ENCODE measurements around the gene ZNF792. TPM values are rescaled to one million over a fixed set of nuclear protein-coding genes. Genes with fewer than 3 reads are reported as not detected.
"Not testable (repeated sequence)": the region's sequence is repeated elsewhere in the genome, so short reads cannot be mapped to it uniquely, and the experiment has no call there.

The ZNF792 gene
- total RNA-seq, 4 donors from 2014 or later: 4.4 to 16.5 (median 10.7) TPM

DNA sequence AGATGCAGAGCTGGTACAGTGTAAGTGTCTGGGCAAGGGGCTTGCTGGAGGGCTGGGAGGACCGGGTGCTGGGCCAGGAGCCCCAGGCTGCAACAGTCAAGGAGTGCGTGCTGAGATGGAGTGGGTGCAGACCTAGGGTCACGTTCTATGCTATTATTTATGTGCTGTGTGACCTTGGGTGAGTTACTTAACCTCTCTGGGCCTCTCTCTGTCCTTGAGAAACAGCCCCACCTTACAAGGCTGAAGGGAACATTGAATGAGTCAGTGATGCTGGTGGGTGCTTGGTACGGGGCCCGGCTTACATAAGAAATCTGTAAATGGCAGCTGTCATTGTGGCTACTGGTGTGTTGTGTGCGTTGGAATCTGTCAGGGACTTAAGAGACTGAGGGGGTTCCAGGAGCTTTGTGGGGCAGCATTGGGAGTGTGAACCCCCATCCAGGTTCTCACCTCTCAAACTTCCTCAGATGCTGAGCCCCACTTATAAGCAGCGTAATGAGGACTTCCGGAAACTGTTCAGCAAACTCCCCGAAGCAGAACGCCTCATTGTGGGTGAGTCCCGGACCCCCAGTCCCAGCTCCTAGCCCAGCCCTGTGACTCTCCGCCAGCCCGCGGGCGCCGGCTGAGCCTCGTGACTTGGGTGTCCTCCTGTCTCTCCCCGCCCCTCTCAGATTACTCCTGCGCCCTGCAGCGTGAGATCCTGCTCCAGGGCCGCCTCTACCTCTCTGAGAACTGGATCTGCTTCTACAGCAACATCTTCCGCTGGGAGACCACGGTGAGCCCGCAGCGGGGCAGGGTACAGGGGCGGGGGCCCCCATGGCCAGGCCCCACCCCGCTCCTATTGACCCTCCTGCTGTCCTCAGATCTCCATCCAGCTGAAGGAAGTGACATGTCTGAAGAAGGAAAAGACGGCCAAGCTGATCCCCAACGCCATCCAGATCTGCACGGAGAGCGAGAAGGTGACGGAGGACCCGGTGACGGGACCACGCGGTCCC lies 45.7 kb upstream of the ZNF792 start:
- Histone ChIP-seq H3K4me1 (peaks cover 0 to 8% of the 10 kb centered on the region in 2 donors), H3K9me3 (no peaks in the 10 kb centered on the region), H3K36me3 (no peaks in the 10 kb centered on the region), H3K27me3 (no peaks in the 10 kb centered on the region), H3K4me3 (no peak overlapping the region), H3K27ac (no peak overlapping the region)
- intact Hi-C loops (cut with DNase I; ENCODE audit: low total_unique reads): no loop called here
- no peak for DNase-seq
- no peak for TF ChIP-seq POLR2A (IDR thresholded peaks at IDR 0.05)
- TF ChIP-seq, protein P1, sequence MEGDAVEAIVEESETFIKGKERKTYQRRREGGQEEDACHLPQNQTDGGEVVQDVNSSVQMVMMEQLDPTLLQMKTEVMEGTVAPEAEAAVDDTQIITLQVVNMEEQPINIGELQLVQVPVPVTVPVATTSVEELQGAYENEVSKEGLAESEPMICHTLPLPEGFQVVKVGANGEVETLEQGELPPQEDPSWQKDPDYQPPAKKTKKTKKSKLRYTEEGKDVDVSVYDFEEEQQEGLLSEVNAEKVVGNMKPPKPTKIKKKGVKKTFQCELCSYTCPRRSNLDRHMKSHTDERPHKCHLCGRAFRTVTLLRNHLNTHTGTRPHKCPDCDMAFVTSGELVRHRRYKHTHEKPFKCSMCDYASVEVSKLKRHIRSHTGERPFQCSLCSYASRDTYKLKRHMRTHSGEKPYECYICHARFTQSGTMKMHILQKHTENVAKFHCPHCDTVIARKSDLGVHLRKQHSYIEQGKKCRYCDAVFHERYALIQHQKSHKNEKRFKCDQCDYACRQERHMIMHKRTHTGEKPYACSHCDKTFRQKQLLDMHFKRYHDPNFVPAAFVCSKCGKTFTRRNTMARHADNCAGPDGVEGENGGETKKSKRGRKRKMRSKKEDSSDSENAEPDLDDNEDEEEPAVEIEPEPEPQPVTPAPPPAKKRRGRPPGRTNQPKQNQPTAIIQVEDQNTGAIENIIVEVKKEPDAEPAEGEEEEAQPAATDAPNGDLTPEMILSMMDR (IDR thresholded peaks at IDR 0.05): no peak

DNA sequence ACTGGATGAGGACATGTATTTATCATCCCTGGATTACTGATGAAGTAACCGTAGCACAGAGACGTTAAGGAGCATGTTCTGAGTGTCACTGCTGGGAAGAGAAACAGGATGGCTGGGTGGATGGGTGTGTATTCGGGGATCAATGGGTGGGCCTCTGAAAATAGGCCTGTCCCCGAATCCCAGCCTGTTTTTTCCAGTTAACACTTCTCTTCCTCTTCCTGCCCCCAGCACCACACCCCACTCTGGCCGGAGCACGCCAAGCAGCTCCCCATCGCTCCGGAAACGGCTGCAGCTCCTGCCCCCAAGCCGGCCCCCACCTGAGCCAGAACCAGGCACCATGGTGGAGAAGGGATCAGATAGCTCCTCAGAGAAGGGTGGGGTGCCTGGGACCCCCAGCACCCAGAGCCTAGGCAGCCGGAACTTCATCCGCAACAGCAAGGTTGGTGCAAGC lies 44.9 kb upstream of the ZNF792 start:
- Histone ChIP-seq H3K36me3 (no peaks in the 10 kb centered on the region), H3K4me3 (no peak overlapping the region), H3K4me1 (peaks cover 0 to 8% of the 10 kb centered on the region in 2 donors), H3K27ac (peak overlapping the region in 1 of 2 donors; percentile 47), H3K9me3 (no peaks in the 10 kb centered on the region), H3K27me3 (no peaks in the 10 kb centered on the region)
- intact Hi-C loops (cut with DNase I; ENCODE audit: low total_unique reads): no loop called here
- peak in 1 of 2 donors; percentile 47 for DNase-seq
- no peak for TF ChIP-seq POLR2A (IDR thresholded peaks at IDR 0.05)
- TF ChIP-seq, protein P1 (IDR thresholded peaks at IDR 0.05): no peak

DNA sequence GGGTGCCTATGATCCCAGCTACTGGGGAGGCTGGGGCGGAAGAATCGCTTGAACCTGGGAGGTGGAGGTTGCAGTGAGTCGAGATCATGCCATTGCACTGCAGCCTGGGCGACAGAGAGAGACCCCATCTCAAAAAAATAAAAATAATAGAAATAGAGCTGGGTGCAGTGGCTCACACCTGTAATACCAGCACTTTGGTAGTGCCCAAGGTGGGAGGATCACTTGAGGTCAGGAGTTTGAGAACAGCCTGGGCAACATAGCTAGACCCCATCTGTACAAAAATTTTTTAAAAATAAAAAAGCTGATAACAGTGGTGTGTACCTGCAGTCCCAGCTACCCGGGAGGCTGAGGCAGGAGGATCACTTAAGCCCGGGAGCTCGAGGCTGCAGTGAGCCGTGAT lies 43.4 kb upstream of the ZNF792 start:
- H3K4me1 ChIP-seq; H3K27ac ChIP-seq; H3K9me3 ChIP-seq; intact Hi-C loops (cut with DNase I; ENCODE audit: low total_unique reads); H3K4me3 ChIP-seq; DNase-seq; H3K36me3 ChIP-seq; H3K27me3 ChIP-seq: not testable (repeated sequence)

DNA sequence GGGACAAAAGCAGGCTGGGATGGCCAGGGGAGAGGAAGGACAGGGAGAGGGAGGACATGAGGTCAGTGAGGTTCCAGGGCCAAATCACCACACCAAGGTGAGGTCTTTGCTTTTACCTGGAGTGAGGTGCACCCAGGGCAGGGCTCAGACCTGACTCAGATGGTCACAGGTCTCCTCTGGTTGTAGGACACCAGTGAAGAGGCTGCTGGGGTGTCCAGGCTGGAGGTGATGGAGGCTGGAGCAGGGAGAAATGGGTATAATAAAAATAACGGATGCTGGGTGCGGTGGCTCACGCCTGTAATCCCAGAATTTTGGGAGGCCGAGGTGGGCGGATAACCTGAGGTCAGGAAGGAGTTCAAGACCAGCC lies 43.0 kb upstream of the ZNF792 start:
- no peak for DNase-seq
- peak overlapping the region; percentile 0 to 69 for H3K27ac ChIP-seq
- no peaks in the 10 kb centered on the region for H3K36me3 ChIP-seq

DNA sequence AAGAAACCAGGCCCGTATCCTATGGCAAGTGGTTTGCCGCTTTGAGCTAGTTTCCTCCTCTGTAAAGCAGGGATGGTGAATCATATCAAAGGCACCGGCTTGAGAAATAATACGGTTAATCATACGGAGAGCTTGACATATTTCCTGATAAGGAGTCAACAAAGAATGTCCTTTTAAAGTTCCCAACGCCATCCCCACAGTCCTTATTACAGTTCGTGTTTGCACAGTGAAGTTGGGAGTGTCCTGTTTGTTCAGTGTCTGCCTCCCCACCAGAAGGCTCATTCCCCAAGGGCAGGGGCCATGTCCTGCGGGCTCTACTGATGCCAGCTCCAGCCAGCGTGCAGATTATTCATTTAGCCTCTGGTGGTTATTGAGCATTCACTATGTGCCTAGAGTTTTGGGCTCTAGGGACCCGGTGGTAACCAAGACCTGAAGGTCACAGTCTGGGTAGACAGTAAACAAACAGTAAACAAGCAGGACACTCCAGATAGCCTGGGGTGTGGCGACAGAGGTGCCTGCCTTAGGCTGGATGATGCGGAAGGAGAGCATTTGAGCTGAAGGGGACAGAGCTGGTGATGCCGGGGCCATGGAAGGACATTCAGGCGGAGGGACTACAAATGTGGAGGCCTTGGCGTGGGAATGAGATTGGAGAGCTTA lies 42.4 kb upstream of the ZNF792 start:
- Histone ChIP-seq H3K4me1 (no peaks in the 10 kb centered on the region), H3K9me3 (no peaks in the 10 kb centered on the region), H3K27me3 (no peaks in the 10 kb centered on the region), H3K4me3 (no peak overlapping the region), H3K27ac (peak overlapping the region; percentile 42 to 69), H3K36me3 (no peaks in the 10 kb centered on the region)
- no peak for TF ChIP-seq POLR2A (IDR thresholded peaks at IDR 0.05)
- TF ChIP-seq, protein P1 (IDR thresholded peaks at IDR 0.05): no peak
- intact Hi-C loops (cut with DNase I; ENCODE audit: low total_unique reads): no loop called here
- DNase-seq: no peak

More for the DNA sequence above, 43.0 kb upstream of the ZNF792 start:
- Histone ChIP-seq H3K27me3 (no peaks in the 10 kb centered on the region), H3K9me3 (no peaks in the 10 kb centered on the region), H3K4me1 (no peaks in the 10 kb centered on the region), H3K4me3 (no peak overlapping the region)
- TF ChIP-seq POLR2A (IDR thresholded peaks at IDR 0.05): no peak
- TF ChIP-seq, protein P1 (IDR thresholded peaks at IDR 0.05): no peak
- intact Hi-C loops (cut with DNase I; ENCODE audit: low total_unique reads): no loop called here

DNA sequence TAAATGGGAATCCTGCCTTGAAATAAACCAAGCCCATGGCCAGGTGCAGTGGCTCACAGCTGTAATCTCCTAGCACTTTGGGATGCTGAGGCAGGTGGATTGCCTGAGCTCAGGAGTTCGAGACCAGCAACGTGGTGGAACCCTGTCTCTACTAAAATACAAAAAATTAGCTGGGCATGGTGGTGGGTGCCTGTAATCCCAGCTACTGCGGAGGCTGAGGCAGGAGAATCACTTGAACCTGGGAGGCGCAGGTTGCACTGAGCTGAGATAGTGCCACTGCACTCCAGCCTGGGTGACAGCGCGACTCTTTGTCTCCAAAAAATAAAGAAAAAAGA lies 41.9 kb upstream of the ZNF792 start:
- intact Hi-C loops (cut with DNase I; ENCODE audit: low total_unique reads); H3K9me3 ChIP-seq; H3K4me3 ChIP-seq; DNase-seq; H3K27me3 ChIP-seq; H3K36me3 ChIP-seq; H3K4me1 ChIP-seq: not testable (repeated sequence)
- peak overlapping the region; percentile 42 to 69 for H3K27ac ChIP-seq
